GM18498 (cell line): ENCODE results near the gene SHROOM3.
A peak's percentile ranks its signal among the peaks of the same experiment; 100 is the strongest.
"Not testable (repeated sequence)": the region's sequence is repeated elsewhere in the genome, so short reads cannot be mapped to it uniquely, and the experiment has no call there.

Experiments
- ATAC-seq: cut with Tn5 transposase; IDR thresholded peaks from one replicate; pipeline ENCODE4 v1.9.1; 2021; ENCODE audit warnings: mild to moderate bottlenecking, moderate library complexity; ENCODE audit not compliant: unreplicated experiment

The SHROOM3 gene

DNA sequence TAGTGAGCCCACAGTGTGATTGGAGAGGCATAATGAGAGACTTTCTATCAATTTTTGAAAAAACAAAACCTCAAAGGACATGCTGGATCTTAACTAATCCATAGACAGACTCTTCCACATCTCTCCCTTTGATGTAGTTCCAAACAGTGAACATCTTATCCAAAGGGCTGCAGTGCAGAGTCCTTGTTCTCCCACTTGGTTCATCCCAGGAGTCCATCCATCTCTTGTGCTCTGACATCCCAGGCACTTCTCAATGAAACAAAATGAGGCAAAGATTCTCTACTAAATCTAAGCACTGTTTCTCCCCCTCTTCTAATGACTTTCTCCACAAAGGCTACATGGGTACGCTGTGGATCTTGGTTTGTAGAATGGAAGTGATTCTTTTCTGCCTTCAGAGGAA is 8.3 kb downstream of the SHROOM3 start:
- ATAC-seq: no peak

DNA sequence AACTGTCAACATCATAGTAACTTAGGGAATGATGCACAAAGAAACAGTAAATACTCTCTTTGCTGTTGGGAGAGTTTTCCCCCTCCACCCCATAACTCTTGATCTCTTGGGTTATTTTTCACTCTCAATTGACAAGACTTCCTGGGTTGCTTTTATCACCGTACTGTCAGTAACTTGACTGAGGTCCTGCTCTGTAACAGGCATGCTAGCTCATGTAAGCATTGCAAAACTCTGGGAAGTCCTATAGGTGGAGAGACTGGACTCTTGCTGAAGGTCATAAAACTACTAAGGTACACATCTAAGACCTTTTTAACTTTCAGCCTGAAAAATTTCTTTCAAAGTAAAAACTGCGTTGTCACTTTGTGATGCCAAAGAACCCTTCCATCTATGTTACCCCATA is 10.9 kb downstream of the SHROOM3 start:
- ATAC-seq: no peak

DNA sequence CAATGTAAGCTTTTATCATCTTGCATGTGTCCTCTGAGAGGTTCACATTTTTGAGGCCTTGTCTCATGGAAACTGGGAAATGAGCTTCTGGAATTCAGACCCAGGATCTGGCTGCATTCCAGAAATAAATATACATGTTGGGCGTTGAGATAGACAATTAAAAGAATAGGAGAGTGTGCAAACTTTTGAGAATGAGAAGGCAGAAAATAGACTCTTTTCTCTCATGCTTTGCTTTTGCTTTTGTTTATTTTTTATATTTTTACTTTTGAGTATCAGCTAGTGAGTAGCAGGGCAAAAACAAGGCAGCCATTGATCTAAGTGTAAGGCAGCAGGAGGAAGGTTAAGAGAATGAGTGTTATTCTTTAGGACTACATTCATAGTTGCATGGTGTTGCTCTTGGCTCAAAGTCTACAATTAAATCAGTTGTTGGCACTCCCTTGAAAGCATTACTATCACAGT is 12.4 kb downstream of the SHROOM3 start:
- no peak for ATAC-seq

DNA sequence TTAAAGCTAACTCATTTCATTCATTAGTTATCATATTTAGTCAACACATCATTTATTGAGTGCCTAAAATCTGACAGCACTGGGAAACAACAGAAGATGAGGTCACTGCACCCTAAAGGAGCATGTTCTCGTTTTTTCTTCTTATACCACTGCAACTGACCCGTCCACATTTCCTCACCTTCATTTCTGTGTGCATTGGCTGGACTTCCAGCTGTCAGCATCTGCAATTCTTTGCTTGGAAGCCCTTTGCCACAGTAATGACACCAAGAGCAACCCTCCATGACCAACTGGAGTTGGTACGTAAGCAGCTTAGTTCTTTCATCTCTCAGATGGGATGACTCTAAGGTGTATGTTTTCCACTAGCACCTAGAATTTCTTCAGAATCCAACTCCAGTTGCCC is 13.2 kb downstream of the SHROOM3 start:
- no peak for ATAC-seq

- no peak for ATAC-seq
Observed at GRCh38 chr4:76449362-76449767, 14.3 kb downstream of the SHROOM3 start.

DNA sequence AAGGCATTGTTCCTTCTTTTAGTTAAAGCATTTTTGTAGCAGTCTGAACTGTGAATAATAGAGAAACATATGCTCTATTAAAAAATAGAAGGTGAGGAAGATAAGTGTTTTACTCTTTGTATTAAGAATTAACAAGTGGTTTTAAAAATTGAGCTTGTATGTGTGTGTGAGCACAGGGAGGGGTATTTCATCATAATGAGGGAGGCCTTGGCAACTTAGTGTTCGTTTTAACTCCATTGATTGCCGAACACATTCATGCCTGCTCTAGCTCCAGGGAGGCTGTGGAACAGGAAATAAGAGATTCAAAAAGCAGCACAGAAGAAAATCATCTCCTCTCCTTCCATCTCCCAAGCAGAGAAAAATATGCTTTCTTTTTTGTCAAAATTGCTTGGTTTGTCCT is 14.8 kb downstream of the SHROOM3 start:
- ATAC-seq: no peak

- ATAC-seq: no peak
Observed at GRCh38 chr4:76453232-76453631, 18.2 kb downstream of the SHROOM3 start.

GRCh38 chr4:76454073-76454472 is 19.0 kb downstream of the SHROOM3 start:
- ATAC-seq: not testable (repeated sequence)

DNA sequence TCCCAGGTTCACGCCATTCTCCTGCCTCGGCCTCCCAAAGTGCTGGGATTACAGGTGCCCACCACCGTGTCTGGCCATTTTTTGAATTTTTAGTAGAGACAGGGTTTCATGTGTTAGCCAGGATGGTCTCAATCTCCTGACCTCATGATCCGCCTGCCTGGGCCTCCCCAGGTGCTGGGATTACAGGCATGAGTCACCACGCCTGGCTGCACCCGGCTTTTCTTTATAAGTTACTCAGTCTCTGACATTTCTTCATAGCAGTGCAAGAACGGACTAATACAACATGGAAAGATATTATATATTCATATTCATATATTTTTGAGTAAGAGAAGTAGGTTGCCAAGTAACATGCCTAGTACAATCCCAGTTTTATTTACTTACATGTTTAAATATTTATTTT is 22.9 kb downstream of the SHROOM3 start:
- ATAC-seq: no peak

DNA sequence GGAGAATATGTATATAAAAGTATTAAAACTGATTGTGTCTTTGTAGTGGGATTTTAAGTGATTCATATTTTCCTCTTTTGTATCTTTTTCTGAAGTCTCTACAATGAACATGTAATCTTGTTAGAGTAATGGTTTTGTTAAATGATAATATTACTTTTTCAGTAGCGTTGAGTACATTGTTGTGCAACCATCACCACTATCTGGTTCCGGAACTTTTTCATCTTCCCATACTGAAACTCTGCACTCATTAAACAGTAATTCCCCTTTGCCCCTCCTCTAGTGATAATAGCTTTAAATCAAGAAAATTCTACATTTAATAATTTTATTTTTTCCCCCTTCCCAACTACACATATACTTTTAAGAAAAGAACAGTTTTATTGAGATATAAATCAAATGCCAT is 23.3 kb downstream of the SHROOM3 start:
- no peak for ATAC-seq

- no peak for ATAC-seq
Observed at GRCh38 chr4:76458825-76459224, 23.8 kb downstream of the SHROOM3 start.

DNA sequence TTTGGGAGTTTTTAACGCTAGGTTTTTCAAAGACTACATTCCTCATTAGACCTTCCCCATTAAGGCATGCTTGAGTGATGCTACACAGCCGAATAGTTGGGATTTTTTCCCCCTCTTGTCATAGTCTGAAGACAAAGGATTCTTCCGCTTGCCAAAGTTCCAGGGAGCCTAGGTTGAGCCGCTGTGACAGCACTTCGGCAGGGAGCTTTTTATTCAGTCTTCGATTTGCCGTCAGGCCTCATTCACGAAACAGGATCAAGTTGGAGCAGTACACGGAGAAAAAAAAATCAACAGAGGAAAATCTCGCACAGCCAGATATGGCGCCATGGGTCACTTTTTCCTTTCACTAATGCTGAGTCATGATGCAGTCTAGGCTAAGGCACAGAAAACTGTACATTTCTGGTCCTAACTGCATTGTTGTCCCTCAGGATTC is 24.3 kb downstream of the SHROOM3 start:
- ATAC-seq: no peak

GRCh38 chr4:76463568-76463967 is 28.5 kb downstream of the SHROOM3 start:
- ATAC-seq: no peak

DNA sequence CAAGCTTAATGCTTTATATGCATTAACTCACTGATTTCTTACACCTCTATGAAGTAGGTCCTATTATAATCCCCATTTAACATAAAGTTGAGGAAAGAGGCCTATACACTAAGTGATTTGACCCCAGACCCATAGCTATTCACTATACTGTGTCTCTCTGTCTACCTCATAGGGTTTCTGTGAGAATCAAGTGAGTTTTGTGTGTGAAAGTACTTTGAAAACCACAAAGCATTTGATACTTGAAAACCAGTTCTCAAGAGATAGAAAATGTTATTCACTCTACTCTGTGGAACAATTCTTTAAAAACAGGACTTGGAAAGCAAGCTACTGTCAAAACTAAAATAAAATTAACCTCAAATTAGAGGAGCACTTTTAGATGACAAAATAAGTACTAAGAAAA is 35.0 kb downstream of the SHROOM3 start:
- ATAC-seq: no peak

GRCh38 chr4:76470532-76470931 is 35.5 kb downstream of the SHROOM3 start:
- no peak for ATAC-seq

- no peak for ATAC-seq
Observed at GRCh38 chr4:76476571-76476970, 41.5 kb downstream of the SHROOM3 start.

DNA sequence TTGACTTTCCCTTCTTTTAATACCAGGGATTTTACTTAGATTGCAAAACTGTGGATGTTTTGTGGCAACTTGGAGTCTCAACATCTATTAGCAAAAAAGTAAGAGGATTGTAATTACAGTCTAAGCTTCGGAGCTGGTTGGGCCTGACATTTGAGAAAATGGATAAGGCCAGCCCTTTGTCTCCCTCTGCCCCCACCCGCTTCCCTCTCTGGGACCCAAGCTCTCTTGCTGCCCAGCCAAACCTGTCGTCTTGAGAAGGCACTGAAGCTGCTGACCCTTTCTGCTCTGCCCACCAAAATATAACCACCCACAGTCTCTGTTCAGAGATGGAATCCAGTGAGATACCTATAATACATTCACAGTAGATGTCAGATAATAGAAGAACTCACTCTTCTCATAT is 49.6 kb downstream of the SHROOM3 start:
- ATAC-seq: no peak

- no peak for ATAC-seq
Observed at GRCh38 chr4:76485450-76485849, 50.4 kb downstream of the SHROOM3 start.

DNA sequence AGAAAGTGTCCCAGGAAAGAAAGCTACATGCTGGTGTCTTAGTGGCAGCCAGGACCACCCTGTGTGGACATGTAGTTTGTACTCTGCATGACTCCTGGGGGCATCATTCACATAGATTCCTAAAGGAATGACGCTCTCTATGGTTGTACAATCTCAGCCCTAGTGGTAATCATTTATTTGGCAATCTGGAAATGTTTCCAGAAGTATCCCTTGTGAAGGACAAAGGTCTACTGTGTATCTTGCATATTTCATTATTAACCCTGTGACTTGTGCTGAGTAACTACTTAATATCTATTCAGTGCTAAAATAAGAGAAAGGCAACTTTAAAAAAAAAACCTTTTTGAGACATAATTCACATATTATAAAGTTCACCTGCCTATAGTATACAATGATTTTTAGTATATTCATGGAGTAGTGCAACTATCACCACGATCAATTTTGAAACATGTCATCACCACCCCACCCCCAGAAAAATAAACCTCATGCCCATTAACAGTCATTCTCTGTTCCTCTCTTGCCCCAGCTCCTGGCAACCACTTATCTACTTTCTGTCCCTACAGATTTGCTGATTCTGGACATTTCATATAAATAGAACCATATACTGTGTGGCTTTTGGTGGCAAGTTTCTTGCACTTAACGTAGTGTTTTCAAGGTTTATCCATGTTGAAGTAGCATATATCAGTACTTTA is 51.7 kb downstream of the SHROOM3 start:
- ATAC-seq: peak; percentile 75

- no peak for ATAC-seq
Observed at GRCh38 chr4:76487621-76488020, 52.6 kb downstream of the SHROOM3 start.

- ATAC-seq: no peak
Observed at GRCh38 chr4:76488455-76488854, 53.4 kb downstream of the SHROOM3 start.

DNA sequence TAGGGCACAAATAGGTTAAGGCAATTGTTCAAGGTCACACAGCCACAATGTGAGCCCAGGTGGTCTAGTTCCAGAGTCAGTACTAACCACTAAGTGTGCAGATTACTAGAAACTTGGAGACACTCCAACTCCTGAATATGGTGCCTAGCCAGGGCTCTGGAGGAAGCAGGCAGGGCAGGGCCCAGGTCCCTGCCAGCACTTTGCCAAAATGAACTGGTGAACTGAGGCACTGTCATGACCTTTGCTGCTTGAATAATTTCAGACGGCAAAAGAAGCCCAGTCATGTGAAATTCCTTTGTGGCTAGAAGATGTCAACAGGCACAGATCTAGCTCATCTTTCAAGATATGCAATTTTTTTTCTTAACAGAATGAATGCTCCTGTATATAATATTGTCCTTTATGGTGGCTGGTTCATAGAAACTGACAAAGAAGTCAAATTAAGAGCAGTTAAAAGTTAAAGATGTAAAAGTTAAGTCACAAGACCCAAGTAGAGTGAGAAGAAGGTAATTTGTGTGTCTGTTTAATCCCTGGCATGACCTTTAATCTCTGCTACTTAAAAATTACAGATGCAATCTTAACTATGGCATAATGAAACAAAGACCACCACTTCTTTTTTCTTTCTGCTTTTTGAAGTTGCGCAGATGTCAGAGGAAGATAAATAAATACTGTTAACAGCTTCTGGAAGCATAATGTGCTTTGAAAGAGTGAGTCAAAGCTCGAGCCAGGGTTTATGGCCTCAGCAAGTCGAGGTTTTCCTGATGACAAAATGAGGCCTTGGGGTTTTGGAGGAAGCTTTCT is 54.1 kb downstream of the SHROOM3 start:
- ATAC-seq: no peak
